B cell (primary cell): ENCODE data around the gene ADGRB2. TPM values are rescaled to one million over a fixed set of nuclear protein-coding genes. Genes with fewer than 3 reads are reported as not detected.

ENCODE experiments used
- ATAC-seq: fragments of 200-7000 bp; cut with Tn5 transposase; one replicate; pipeline ENCODE4 v1.10.0; 2021; ENCODE audit warnings: low read depth, mild to moderate bottlenecking, moderate number of reproducible peaks, moderate library complexity
- CTCF ChIA-PET: fragments of 350-600 bp; sonication (Branson Sonifier 250); formaldehyde crosslinking; loops from one replicate; lab custom pipeline; 2021; ENCODE audit warnings: antibody characterized with exemption, inconsistent platforms; lab: Charles Lee
- POLR2A ChIA-PET: fragments of 350-600 bp; sonication (Branson Sonifier 250); formaldehyde crosslinking; loops from one replicate; lab custom pipeline; 2021; ENCODE audit warnings: antibody characterized with exemption; lab: Charles Lee
- DNase-seq: peaks from one replicate; pipeline ENCODE4 v3.0.0; 2013
- H2AFZ ChIP-seq: 2 replicates; pipeline ENCODE4 v1.6.1; 2012; ENCODE audit warnings: mild to moderate bottlenecking, low read depth, low read length; ENCODE audit not compliant: insufficient read depth, poor library complexity, severe bottlenecking
- H3K27ac ChIP-seq, 2 donors: 1 replicate in 1 of 2; 2 replicates in 1 of 2; pipeline ENCODE4 v1.5.1; 2012 to 2013; ENCODE audit warnings: low read length in 2 of 2, mild to moderate bottlenecking in 2 of 2, moderate library complexity in 1 of 2
- H3K27me3 ChIP-seq, 4 experiments: fragments of 200-600 bp in 1 of 4; sonication (generic) in 1 of 4; replicated peaks in 1 of 4; 1 replicate in 2 of 4; 2 replicates in 2 of 4; pipeline versions ENCODE4 v1.6.1 to v1.7.0; 2013 to 2016; ENCODE audit warnings: low read length in 3 of 4, mild to moderate bottlenecking in 2 of 4, mixed read lengths in 1 of 4, moderate library complexity in 1 of 4; ENCODE audit not compliant: insufficient read depth in 4 of 4, control insufficient read depth in 3 of 4; ENCODE audit errors: control extremely low read depth in 1 of 4
- H3K36me3 ChIP-seq, 2 experiments: replicated peaks in 1 of 2; 1 replicate in 1 of 2; 2 replicates in 1 of 2; pipeline versions ENCODE4 v1.6.1 to v1.7.1; 2013; ENCODE audit warnings: low read length in 1 of 2; ENCODE audit not compliant: insufficient read depth in 2 of 2, control insufficient read depth in 1 of 2; ENCODE audit errors: control extremely low read depth in 1 of 2, extremely low read depth in 1 of 2
- H3K4me1 ChIP-seq, 2 donors: fragments of 200-600 bp in 1 of 2; sonication (generic) in 1 of 2; 1 replicate in 1 of 2; 2 replicates in 1 of 2; pipeline versions ENCODE4 v1.5.1 to v1.6.1; 2013 to 2017; ENCODE audit warnings: low read length in 2 of 2; ENCODE audit not compliant: control insufficient read depth in 2 of 2, insufficient read depth in 2 of 2
- H3K4me2 ChIP-seq: replicated peaks from 2 replicates; pipeline ENCODE3; 2012; ENCODE audit warnings: mild to moderate bottlenecking, low read depth, low read length; ENCODE audit not compliant: poor library complexity, severe bottlenecking
- H3K4me3 ChIP-seq, 5 experiments: fragments of 200-600 bp in 1 of 5; sonication (generic) in 1 of 5; 1 replicate in 3 of 5; 2 replicates in 2 of 5; pipeline versions ENCODE4 v1.5.1 to v1.7.0; 2011 to 2016; ENCODE audit warnings: low read length in 4 of 5, mild to moderate bottlenecking in 4 of 5, low read depth in 2 of 5, control low read depth in 1 of 5, moderate library complexity in 1 of 5; ENCODE audit not compliant: insufficient read depth in 1 of 5; ENCODE audit errors: control extremely low read depth in 1 of 5, extremely low read depth in 1 of 5
- H3K79me2 ChIP-seq: fragments of 200-600 bp; sonication (generic); one replicate; pipeline ENCODE4 v1.6.0; 2016; ENCODE audit warnings: low read length; ENCODE audit not compliant: control insufficient read depth, insufficient read depth
- H3K9ac ChIP-seq: fragments of 200-600 bp; sonication (generic); 2 replicates; pipeline ENCODE4 v1.6.1; 2017; ENCODE audit warnings: mild to moderate bottlenecking, low read length, moderate library complexity
- H3K9me3 ChIP-seq, 3 donors: one replicate each; pipeline versions ENCODE4 v1.6.1 to v1.7.1; 2013; ENCODE audit warnings: low read length in 2 of 3; ENCODE audit not compliant: control insufficient read depth in 2 of 3, insufficient read depth in 1 of 3; ENCODE audit errors: control extremely low read depth in 1 of 3
- H4K20me1 ChIP-seq: 2 replicates; pipeline ENCODE4 v1.6.0; 2012; ENCODE audit warnings: mild to moderate bottlenecking, low read length; ENCODE audit not compliant: insufficient read depth, control insufficient read depth, poor library complexity, severe bottlenecking
- H3K27ac Mint-ChIP-seq: one replicate; pipeline ENCODE4 v1.8.0; 2021; ENCODE audit warnings: mixed read lengths
- H3K27me3 Mint-ChIP-seq: one replicate; pipeline ENCODE4 v1.8.0; 2021; ENCODE audit warnings: mixed read lengths
- H3K4me1 Mint-ChIP-seq: one replicate; pipeline ENCODE4 v1.8.0; 2021; ENCODE audit warnings: mixed read lengths
- H3K4me3 Mint-ChIP-seq: one replicate; pipeline ENCODE4 v1.8.0; 2021; ENCODE audit warnings: mixed read lengths
- H3K9me3 Mint-ChIP-seq: one replicate; pipeline ENCODE4 v1.8.0; 2022; ENCODE audit warnings: mixed read lengths; ENCODE audit not compliant: insufficient read depth
- EZH2 ChIP-seq: IDR thresholded peaks from 2 replicates; pipeline ENCODE4 v1.6.1; 2012; ENCODE audit warnings: borderline replicate concordance, low read depth, mild to moderate bottlenecking, moderate library complexity, low read length; ENCODE audit not compliant: insufficient read depth, poor library complexity, severe bottlenecking
- WGBS: methylation state at CpG from one replicate; pipeline ENCODE4 v1.1.5; 2013; ENCODE audit warnings: missing lambda C conversion rate; ENCODE audit not compliant: insufficient coverage; 5-methylcytosine and 5-hydroxymethylcytosine counted together
- intact Hi-C: fragments of 100-400 bp; cut with micrococcal nuclease; formaldehyde crosslinking; loops from one replicate; pipeline ENCODE4 v1.10.0; 2022
- polyA plus RNA-seq: library from polyadenylated mRNA; depleted of rRNA; stranded (reverse); fragments of >200 nt; gene quantifications from 2 replicates; pipeline ENCODE4 v1.2.3, GENCODE V29; 2012
- total RNA-seq, 2 donors: library from RNA; stranded (reverse); fragments of 120-200 nt in 1 of 2; gene quantifications; 1 replicate in 1 of 2; 2 replicates in 1 of 2; pipeline versions ENCODE4 v1.2.3 to v1.2.4, GENCODE V29; 2013 to 2022
- TF ChIP-seq, protein P1 (sequence below): fragments of 200-600 bp; IDR thresholded peaks from one replicate; pipeline ENCODE4 v1.8.0; 2022; ENCODE audit warnings: antibody characterized with exemption, mild to moderate bottlenecking

Gene ADGRB2
- total and polyA plus RNA-seq, 2 donors (not counting 1 experiment from before 2014, with no cell fraction given): 1.9 to 2.7 TPM

DNA sequence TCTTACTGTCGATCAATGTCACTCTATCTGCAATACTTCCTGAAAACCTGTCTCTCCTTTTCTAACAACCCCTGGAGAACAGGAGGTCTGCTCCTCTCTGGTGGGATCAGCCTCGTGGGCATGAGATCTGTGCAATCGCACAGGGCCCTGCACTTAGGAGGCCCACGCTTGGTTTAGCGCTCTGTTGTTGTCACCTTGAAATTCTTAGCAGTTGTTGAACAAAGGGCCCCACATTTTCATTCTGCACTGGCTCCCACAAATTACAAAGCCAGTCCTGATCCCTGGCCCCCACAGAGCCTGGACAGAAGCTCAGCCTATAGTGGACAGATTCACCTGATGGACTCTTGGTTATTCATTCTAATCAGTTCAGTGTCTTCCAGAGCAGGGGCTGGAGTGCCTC, 33.1 kb upstream of the ADGRB2 start:
- Histone ChIP-seq H3K9me3 (no peaks in the 10 kb centered on the region), H3K36me3 (no peaks in the 10 kb centered on the region), H3K79me2 (no peaks in the 10 kb centered on the region), H3K4me1 (peaks cover 9% of the 10 kb centered on the region in 2 donors), H3K27ac (no peak overlapping the region), H3K9ac (no peak overlapping the region), H3K4me3 (no peak overlapping the region), H2AFZ (no peak overlapping the region), H3K4me2 (no peak overlapping the region), H3K27me3 (peaks cover 0 to 13% (median 4%) of the 10 kb centered on the region in 4 experiments), H4K20me1 (no peaks in the 10 kb centered on the region)
- H3K4me1 Mint-ChIP-seq: peaks cover 13% of the 10 kb centered on the region
- H3K27ac Mint-ChIP-seq: no peak overlapping the region
- no peak for TF ChIP-seq EZH2
- TF ChIP-seq, protein P1, sequence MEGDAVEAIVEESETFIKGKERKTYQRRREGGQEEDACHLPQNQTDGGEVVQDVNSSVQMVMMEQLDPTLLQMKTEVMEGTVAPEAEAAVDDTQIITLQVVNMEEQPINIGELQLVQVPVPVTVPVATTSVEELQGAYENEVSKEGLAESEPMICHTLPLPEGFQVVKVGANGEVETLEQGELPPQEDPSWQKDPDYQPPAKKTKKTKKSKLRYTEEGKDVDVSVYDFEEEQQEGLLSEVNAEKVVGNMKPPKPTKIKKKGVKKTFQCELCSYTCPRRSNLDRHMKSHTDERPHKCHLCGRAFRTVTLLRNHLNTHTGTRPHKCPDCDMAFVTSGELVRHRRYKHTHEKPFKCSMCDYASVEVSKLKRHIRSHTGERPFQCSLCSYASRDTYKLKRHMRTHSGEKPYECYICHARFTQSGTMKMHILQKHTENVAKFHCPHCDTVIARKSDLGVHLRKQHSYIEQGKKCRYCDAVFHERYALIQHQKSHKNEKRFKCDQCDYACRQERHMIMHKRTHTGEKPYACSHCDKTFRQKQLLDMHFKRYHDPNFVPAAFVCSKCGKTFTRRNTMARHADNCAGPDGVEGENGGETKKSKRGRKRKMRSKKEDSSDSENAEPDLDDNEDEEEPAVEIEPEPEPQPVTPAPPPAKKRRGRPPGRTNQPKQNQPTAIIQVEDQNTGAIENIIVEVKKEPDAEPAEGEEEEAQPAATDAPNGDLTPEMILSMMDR: no peak
- no peak overlapping the region for H3K4me3 Mint-ChIP-seq
- ATAC-seq (no peak), DNase-seq (no peak)
- intact Hi-C loops: no loop called here
- POLR2A ChIA-PET: interaction anchor here (1.1 kb wide), 1 partner anchor 8 kb away, joined by 3 read pairs; no protein-coding TSS in a partner anchor
- CTCF ChIA-PET: interaction anchor here (0.8 to 1.3 kb wide), 2 partner anchors 8 to 248 kb away, joined by 3 to 6 read pairs; no protein-coding TSS in a partner anchor
- H3K9me3 Mint-ChIP-seq: no peaks in the 10 kb centered on the region
- 95% methylated on average over 5 of the region's 5 CpGs for WGBS
- peaks cover 26% of the 10 kb centered on the region for H3K27me3 Mint-ChIP-seq

- H3K4me2 ChIP-seq: no peak overlapping the region
- DNase-seq (no peak), ATAC-seq (no peak)
- Mint-ChIP-seq H3K4me1 (peaks cover 11% of the 10 kb centered on the region), H3K27ac (no peak overlapping the region), H3K27me3 (peaks cover 26% of the 10 kb centered on the region), H3K4me3 (no peak overlapping the region), H3K9me3 (no peaks in the 10 kb centered on the region)
- no peak for TF ChIP-seq EZH2
- TF ChIP-seq, protein P1: no peak
- H3K79me2 ChIP-seq: no peaks in the 10 kb centered on the region
- no peak overlapping the region for H3K9ac ChIP-seq
- intact Hi-C loops: no loop called here
- CTCF ChIA-PET: no interaction called here
- H3K4me3 ChIP-seq: no peak overlapping the region
- no peak overlapping the region for H2AFZ ChIP-seq
- H3K4me1 ChIP-seq: peaks cover 9% of the 10 kb centered on the region in 2 donors
- 93% methylated on average over 3 of the region's 7 CpGs for WGBS
- H3K36me3 ChIP-seq: no peaks in the 10 kb centered on the region
- POLR2A ChIA-PET: no interaction called here
- H3K27me3 ChIP-seq: peaks cover 0 to 13% (median 4%) of the 10 kb centered on the region in 4 experiments
- H3K9me3 ChIP-seq: no peaks in the 10 kb centered on the region
- H4K20me1 ChIP-seq: no peaks in the 10 kb centered on the region
- H3K27ac ChIP-seq: no peak overlapping the region
These were observed 32.6 kb upstream of the ADGRB2 start for GRCh38 chr1:31796707-31797106.
